BE2C (cell line): ENCODE data around the gene RRAGB.
"Not testable (repeated sequence)": the region's sequence is repeated elsewhere in the genome, so short reads cannot be mapped to it uniquely, and the experiment has no call there.

ENCODE experiments used
- DNase-seq: peaks from one replicate; pipeline ENCODE4 v3.0.0-alpha.2; 2020
- H3K27me3 ChIP-seq: fragments of 250-450 bp; sonication (Bioruptor Pico); 2 replicates; pipeline ENCODE4 v1.5.1; 2020; ENCODE audit warnings: mild to moderate bottlenecking
- H3K36me3 ChIP-seq: fragments of 250-450 bp; sonication (Bioruptor Pico); 2 replicates; pipeline ENCODE4 v1.5.1; 2020; ENCODE audit warnings: mild to moderate bottlenecking
- H3K4me1 ChIP-seq: fragments of 250-450 bp; sonication (Bioruptor Pico); 2 replicates; pipeline ENCODE4 v1.5.1; 2020
- H3K4me3 ChIP-seq: 2 replicates; pipeline ENCODE4 v1.5.1; 2011; ENCODE audit warnings: low read depth, low read length
- H3K9me3 ChIP-seq: fragments of 250-450 bp; sonication (Bioruptor Pico); 2 replicates; pipeline ENCODE4 v1.5.1; 2020
- CTCF ChIP-seq: IDR thresholded peaks from 2 replicates; pipeline ENCODE4 v1.5.1; 2012; ENCODE audit warnings: mild to moderate bottlenecking, low read depth, low read length

RRAGB gene

GRCh38 chrX:55731826-55732225 lies 14.3 kb downstream of the RRAGB start:
- DNase-seq = no peak
- Histone ChIP-seq H3K36me3 (no peaks in the 10 kb centered on the region), H3K4me3 (no peak overlapping the region), H3K9me3 (no peaks in the 10 kb centered on the region), H3K27me3 (no peaks in the 10 kb centered on the region), H3K4me1 (no peaks in the 10 kb centered on the region)
- no peak for TF ChIP-seq CTCF

GRCh38 chrX:55738969-55739368 lies 21.4 kb downstream of the RRAGB start:
- no peak overlapping the region for H3K4me3 ChIP-seq
- H3K9me3 ChIP-seq = no peaks in the 10 kb centered on the region
- H3K36me3 ChIP-seq = no peaks in the 10 kb centered on the region; the same call in 1 of the 2 replicates
- no peak for TF ChIP-seq CTCF
- no peaks in the 10 kb centered on the region for H3K27me3 ChIP-seq
- H3K4me1 ChIP-seq = no peaks in the 10 kb centered on the region
- DNase-seq = no peak

- Histone ChIP-seq H3K9me3 (no peaks in the 10 kb centered on the region), H3K27me3 (no peaks in the 10 kb centered on the region), H3K4me3 (no peak overlapping the region), H3K36me3 (no peaks in the 10 kb centered on the region; the same call in 1 of the 2 replicates), H3K4me1 (no peaks in the 10 kb centered on the region)
- DNase-seq = no peak
- TF ChIP-seq CTCF = no peak
Observed at GRCh38 chrX:55742649-55743048, 25.1 kb downstream of the RRAGB start.

- H3K9me3 ChIP-seq, H3K4me1 ChIP-seq, H3K36me3 ChIP-seq, H3K4me3 ChIP-seq, DNase-seq, H3K27me3 ChIP-seq: not testable (repeated sequence)
Observed at GRCh38 chrX:55748463-55748862, 30.9 kb downstream of the RRAGB start.

GRCh38 chrX:55750256-55750655 lies 32.7 kb downstream of the RRAGB start:
- no peaks in the 10 kb centered on the region for H3K27me3 ChIP-seq
- no peaks in the 10 kb centered on the region for H3K36me3 ChIP-seq
- H3K4me3 ChIP-seq = no peak overlapping the region
- no peaks in the 10 kb centered on the region for H3K9me3 ChIP-seq
- DNase-seq = no peak
- TF ChIP-seq CTCF = no peak
- no peaks in the 10 kb centered on the region for H3K4me1 ChIP-seq

- H3K9me3 ChIP-seq = no peaks in the 10 kb centered on the region
- H3K4me1 ChIP-seq = no peaks in the 10 kb centered on the region
- DNase-seq = no peak
- TF ChIP-seq CTCF = no peak
- H3K36me3 ChIP-seq = no peaks in the 10 kb centered on the region
- H3K4me3 ChIP-seq = no peak overlapping the region
- no peaks in the 10 kb centered on the region for H3K27me3 ChIP-seq
Observed at GRCh38 chrX:55754861-55755294, 37.3 kb downstream of the RRAGB start.

- no peak for DNase-seq
- Histone ChIP-seq H3K4me1 (no peaks in the 10 kb centered on the region), H3K9me3 (no peaks in the 10 kb centered on the region), H3K27me3 (no peaks in the 10 kb centered on the region), H3K4me3 (no peak overlapping the region), H3K36me3 (no peaks in the 10 kb centered on the region)
- no peak for TF ChIP-seq CTCF
Observed at GRCh38 chrX:55758033-55758432, 40.5 kb downstream of the RRAGB start.
